NCI-H774 (cell line): ENCODE data around the gene CASD1.

Experiments
- DNase-seq: peaks from one replicate; lab custom pipeline; 2025; lab: John Stamatoyannopoulos, UW

CASD1 gene

GRCh38 chr7:94513565-94513860 is 3.9 kb downstream of the CASD1 start:
- no peak for DNase-seq

- no peak for DNase-seq
Measured at GRCh38 chr7:94514140-94514889, 4.7 kb downstream of the CASD1 start.

DNA sequence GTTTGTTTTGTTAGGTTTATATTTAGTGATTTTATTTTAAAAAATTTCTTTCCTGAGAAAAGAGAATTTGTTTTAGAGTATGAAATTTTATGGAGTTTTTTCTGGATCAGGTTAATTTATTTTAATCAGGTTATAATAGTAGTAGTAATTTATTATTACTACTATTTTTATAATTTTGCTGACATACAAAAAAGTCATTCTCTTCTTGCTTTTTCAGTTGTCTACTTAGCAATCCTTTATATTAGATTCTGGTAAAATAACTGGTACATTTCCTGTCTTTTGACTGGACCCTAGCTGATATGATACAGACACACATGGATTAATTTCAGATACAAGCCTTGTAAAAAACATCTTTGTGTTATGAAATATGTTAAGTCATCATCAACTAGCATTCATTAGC is 5.3 kb downstream of the CASD1 start:
- no peak for DNase-seq

DNA sequence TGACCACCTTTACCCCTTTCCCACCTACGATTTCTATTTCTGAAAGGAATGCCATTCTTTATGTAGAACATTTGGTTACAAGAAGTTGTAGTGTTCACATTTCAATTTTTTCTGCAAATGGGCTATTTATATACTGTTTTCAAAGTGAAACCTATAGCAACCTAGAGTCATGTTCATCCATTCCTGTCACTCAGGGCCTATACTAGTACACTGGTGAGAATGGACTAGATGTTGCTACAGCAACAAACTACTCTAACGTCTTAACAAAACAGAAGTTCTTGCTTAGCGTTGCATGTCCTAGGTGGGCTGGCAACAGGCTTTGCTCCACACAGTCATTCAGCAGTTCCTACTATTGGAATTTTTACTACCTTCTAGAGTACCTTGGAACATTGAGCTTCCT is 16.3 kb downstream of the CASD1 start:
- no peak for DNase-seq

GRCh38 chr7:94529516-94529915 is 19.9 kb downstream of the CASD1 start:
- DNase-seq, result no peak

- no peak for DNase-seq
Measured at GRCh38 chr7:94530109-94530508, 20.5 kb downstream of the CASD1 start.

- DNase-seq, result no peak
Measured at GRCh38 chr7:94532676-94533075, 23.1 kb downstream of the CASD1 start.

- DNase-seq, result no peak
Measured at GRCh38 chr7:94540428-94540827, 30.8 kb downstream of the CASD1 start.

DNA sequence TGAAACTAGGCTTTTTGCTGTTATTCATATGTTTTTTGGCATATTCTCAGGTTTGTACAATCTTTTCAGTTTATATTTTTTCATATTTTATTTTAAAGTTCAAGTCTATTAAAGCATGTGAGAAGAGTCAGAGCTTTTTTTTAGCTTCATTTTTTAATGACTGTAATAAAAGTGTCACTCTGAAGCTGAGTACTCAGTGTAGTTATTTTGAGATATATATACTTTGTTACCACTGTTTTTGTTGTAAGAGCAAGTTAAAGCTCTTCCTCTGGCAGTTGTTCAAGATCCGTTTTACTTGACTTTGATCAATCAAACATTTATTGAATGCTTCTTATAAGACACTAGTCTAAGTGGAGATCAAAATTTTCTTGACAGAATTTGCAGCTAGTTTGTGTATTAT is 37.5 kb downstream of the CASD1 start:
- no peak for DNase-seq

GRCh38 chr7:94556028-94556427 is 46.4 kb downstream of the CASD1 start:
- no peak for DNase-seq

DNA sequence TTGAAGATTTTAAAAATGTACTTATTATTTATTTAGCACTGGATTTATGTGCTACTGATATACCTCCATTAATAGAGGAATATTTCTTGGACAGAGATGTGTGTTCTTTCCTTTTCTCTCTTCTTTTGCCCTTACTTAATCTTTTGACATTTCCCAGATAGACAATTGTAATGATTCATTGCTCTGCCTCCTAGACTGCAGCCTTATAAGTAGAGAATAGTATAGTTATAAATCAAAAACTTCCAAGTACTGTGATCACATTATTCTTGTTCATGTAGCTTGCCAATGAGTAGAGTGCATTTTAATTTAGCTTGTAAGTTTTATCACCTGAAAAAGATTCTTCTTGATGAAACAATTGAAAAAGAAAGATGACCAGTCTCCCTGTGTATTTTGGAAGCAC is 47.6 kb downstream of the CASD1 start:
- DNase-seq, result no peak

DNA sequence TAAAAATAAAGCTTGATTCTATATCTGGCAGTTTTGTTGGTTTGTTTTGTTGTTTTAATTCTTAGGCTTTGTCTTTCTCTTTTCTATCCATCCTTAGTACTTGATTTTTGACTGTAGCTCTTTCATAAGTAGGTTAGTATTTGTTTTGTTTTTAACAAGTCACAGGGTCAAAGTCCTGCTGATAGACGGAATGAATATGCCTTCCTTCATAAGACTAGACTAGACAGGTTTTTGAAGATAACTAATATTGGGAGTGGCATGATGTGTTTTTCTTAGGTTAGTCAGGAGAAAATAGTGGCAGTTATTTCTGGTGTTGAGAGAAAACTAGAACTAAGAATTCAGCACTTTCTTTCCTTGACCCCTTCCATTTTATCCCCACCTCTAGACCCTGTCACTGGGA is 50.4 kb downstream of the CASD1 start:
- no peak for DNase-seq

GRCh38 chr7:94561841-94562514 is 52.4 kb downstream of the CASD1 start:
- DNase-seq, result no peak

GRCh38 chr7:94562525-94562924 is 52.9 kb downstream of the CASD1 start:
- DNase-seq, result no peak

DNA sequence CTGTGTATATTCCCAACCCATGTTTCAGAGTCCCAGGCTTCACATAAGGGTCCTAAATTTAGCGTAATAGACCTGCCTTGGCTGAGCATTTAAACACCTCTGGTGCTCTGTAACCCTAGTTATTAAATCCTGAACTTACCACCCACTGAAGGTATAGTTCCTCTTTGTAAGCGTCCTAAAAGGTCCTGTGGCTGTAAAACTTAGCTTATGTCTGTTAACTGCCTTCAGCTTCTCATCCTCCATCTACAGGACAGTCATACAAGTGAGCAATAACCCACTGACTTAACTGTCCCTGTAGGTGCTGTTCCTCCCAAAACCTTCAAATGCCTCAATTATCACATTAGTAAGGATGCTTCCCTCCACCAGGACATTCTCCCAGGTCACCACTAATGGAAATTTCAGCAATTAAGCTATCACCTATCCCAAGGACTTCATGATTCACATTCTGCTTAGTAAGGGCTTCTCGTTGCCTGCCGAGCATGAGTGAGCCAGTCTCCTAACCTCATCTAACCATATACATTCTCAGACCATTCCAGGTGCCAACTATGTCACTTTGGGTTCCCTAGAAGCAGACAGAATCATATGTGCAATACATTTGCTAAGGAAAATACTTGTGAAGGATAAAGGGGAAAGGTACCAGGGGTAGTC is 55.8 kb downstream of the CASD1 start:
- DNase-seq, result no peak

DNA sequence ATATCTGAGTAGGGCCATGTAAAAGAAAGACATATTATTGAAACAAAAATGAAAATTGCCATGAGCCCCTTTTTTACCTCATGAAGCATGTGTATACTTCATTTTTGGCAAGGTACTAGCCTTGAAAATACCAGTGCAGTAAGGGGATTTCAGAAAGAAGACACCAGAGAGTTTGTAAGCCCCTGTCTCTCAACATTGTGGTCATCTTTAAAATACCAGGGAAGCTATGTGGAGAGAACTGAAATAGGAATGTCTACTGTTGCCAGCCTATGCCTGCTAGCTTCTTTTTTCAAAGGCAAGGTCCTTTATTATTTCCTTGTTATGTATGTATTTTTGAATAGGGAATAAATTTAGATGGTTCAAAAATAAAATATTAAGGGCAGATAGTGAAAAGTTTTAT is 57.8 kb downstream of the CASD1 start:
- no peak for DNase-seq

GRCh38 chr7:94571816-94572215 is 62.2 kb downstream of the CASD1 start:
- no peak for DNase-seq

- no peak for DNase-seq
Measured at GRCh38 chr7:94575646-94576045, 66.0 kb downstream of the CASD1 start.

DNA sequence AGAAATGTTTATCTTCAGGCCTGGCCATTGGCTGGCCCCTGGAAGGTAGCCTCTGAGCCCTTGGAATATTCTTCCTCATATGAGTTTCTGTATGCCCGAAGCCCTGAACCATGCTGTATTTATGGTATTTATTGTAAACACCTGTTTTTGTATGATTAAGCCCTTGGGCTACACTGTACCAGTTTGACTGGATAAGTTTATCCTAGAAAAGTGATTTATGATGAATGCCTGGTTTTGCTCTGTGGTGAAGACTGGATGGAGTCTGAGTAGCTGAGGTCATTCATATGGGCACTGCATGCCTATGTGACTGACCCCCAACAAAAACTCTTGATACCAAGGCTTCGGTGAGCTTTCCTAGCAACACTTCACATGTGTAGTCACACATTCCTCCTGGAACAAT is 66.7 kb downstream of the CASD1 start:
- DNase-seq, result no peak

DNA sequence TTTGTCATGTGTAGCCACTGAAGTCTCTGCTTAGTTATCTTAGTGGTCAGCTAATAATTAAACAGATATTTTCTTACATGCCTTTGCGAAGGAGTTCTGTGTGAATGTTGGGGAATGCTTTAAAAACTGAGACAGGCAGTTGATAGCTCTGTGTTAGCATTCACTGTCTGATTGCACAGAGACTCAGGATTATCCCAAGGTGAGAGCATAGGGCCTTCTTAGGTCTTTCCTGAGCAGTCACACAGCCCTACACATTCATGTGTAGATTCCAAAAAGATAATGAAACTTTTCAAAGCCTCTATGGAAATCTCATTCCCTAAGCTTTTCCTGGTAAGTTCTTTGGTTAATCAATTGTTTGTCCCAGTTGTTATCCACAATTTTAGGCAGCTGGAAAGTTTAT is 67.7 kb downstream of the CASD1 start:
- DNase-seq, result no peak

DNA sequence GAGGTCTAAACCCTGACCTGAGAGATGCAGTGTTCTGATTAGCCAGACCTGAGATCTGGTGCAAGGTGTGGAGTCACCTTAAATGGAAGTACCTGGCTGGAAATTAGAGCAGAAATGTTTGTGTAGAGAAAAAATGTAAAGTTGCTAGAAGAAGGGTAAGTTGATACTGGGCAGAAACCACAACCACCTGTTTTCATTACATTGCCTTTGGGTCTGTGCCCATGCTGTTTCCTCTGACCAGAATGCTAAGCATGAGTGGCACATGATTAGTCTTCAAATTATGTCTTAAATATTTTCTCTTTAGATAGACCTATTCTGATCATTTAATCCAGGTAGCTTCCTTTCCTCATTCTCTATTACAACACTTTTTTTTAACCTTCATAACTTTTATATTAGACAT is 69.0 kb downstream of the CASD1 start:
- no peak for DNase-seq

GRCh38 chr7:94579470-94579869 is 69.9 kb downstream of the CASD1 start:
- DNase-seq, result no peak

- DNase-seq, result no peak
Measured at GRCh38 chr7:94580601-94581000, 71.0 kb downstream of the CASD1 start.

DNA sequence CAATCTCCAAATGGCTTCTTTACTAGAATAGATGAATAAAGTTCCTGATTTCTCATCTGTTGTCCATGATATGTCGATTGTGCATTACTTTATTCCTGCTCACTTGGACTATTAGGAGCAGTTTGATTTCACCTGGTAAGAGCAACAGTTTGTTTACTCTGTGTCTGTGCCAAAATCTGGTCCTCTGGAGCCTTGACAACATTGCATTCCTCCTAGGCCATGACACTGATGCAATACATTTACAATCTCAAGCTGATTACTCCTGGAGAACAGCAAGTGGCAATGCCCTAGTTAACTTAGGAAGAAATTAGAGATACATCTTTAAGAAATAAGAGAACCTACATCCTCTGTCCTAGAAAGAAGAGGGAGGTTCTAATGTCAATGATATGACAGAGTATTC is 74.5 kb downstream of the CASD1 start:
- peak; percentile 5 for DNase-seq
